Jurkat, Clone E6-1 (cell line): ENCODE results near the gene LRRTM3.

Experiments
- DNase-seq: peaks from one replicate; pipeline ENCODE4 v3.0.0-alpha.2; 2011; ENCODE audit warnings: low read depth, low spot score
- H3K4me3 ChIP-seq: 2 replicates; pipeline ENCODE4 v1.5.1; 2011; ENCODE audit warnings: mild to moderate bottlenecking, low read length, control low read depth, moderate library complexity

LRRTM3 gene

GRCh38 chr10:67095531-67095930, 169.7 kb downstream of the LRRTM3 start:
- H3K4me3 ChIP-seq: no peak overlapping the region
- no peak for DNase-seq

GRCh38 chr10:67098461-67098860, 172.6 kb downstream of the LRRTM3 start:
- DNase-seq: no peak
- H3K4me3 ChIP-seq: no peak overlapping the region

GRCh38 chr10:67100951-67101350, 175.1 kb downstream of the LRRTM3 start:
- H3K4me3 ChIP-seq: no peak overlapping the region
- no peak for DNase-seq

GRCh38 chr10:67107670-67108069, 181.8 kb downstream of the LRRTM3 start:
- no peak for DNase-seq

GRCh38 chr10:67110286-67110685, 184.4 kb downstream of the LRRTM3 start:
- no peak for DNase-seq
- H3K4me3 ChIP-seq: no peak overlapping the region

More at GRCh38 chr10:67107670-67108069, 181.8 kb downstream of the LRRTM3 start:
- no peak overlapping the region for H3K4me3 ChIP-seq

GRCh38 chr10:67112765-67113164, 186.9 kb downstream of the LRRTM3 start:
- DNase-seq: no peak
- H3K4me3 ChIP-seq: no peak overlapping the region

GRCh38 chr10:67114945-67115344, 189.1 kb downstream of the LRRTM3 start:
- H3K4me3 ChIP-seq: no peak overlapping the region
- DNase-seq: no peak

GRCh38 chr10:67115972-67116371, 190.1 kb downstream of the LRRTM3 start:
- no peak for DNase-seq
- no peak overlapping the region for H3K4me3 ChIP-seq

- no peak for DNase-seq
Measured at GRCh38 chr10:67119651-67120050, 193.8 kb downstream of the LRRTM3 start.

GRCh38 chr10:67127441-67127840, 201.6 kb downstream of the LRRTM3 start:
- no peak overlapping the region for H3K4me3 ChIP-seq
- DNase-seq: no peak

More at GRCh38 chr10:67119651-67120050, 193.8 kb downstream of the LRRTM3 start:
- no peak overlapping the region for H3K4me3 ChIP-seq

GRCh38 chr10:67140641-67141040, 214.8 kb downstream of the LRRTM3 start:
- no peak for DNase-seq
- no peak overlapping the region for H3K4me3 ChIP-seq

GRCh38 chr10:67141300-67141699, 215.5 kb downstream of the LRRTM3 start:
- no peak for DNase-seq
- H3K4me3 ChIP-seq: no peak overlapping the region

GRCh38 chr10:67144530-67144929, 218.7 kb downstream of the LRRTM3 start:
- no peak overlapping the region for H3K4me3 ChIP-seq
- DNase-seq: peak; percentile 10
